Immature natural killer cell (primary cell): ENCODE data around the gene SRPK1. TPM values are rescaled to one million over a fixed set of nuclear protein-coding genes. Genes with fewer than 3 reads are reported as not detected.

Experiments
- DNase-seq, 3 donors: peaks; one replicate each; pipeline ENCODE4 v3.0.0; 2022; ENCODE audit warnings: mixed read lengths in 1 of 3
- H3K27ac Mint-ChIP-seq, 6 donors: one replicate each; pipeline ENCODE4 v1.8.0; 2020; ENCODE audit warnings: mixed read lengths in 6 of 6, mild to moderate bottlenecking in 5 of 6, inconsistent platforms in 4 of 6, moderate library complexity in 3 of 6
- H3K27me3 Mint-ChIP-seq, 3 donors: one replicate each; pipeline ENCODE4 v1.8.0; 2020 to 2021; ENCODE audit warnings: low read depth in 3 of 3, mild to moderate bottlenecking in 3 of 3, mixed read lengths in 3 of 3, moderate library complexity in 3 of 3, inconsistent platforms in 1 of 3
- H3K36me3 Mint-ChIP-seq, 3 donors: one replicate each; pipeline ENCODE4 v1.8.0; 2020; ENCODE audit warnings: mixed read lengths in 3 of 3, inconsistent platforms in 2 of 3, mild to moderate bottlenecking in 2 of 3
- H3K4me1 Mint-ChIP-seq, 2 donors: one replicate each; pipeline ENCODE4 v1.8.0; 2020; ENCODE audit warnings: inconsistent platforms in 2 of 2, mild to moderate bottlenecking in 2 of 2, mixed read lengths in 2 of 2, moderate library complexity in 1 of 2
- H3K4me3 Mint-ChIP-seq, 5 donors: one replicate each; pipeline ENCODE4 v1.8.0; 2020; ENCODE audit warnings: mild to moderate bottlenecking in 5 of 5, mixed read lengths in 5 of 5, inconsistent platforms in 3 of 5, moderate library complexity in 3 of 5
- H3K9me3 Mint-ChIP-seq, 6 donors: one replicate each; pipeline ENCODE4 v1.8.0; 2020; ENCODE audit warnings: mild to moderate bottlenecking in 6 of 6, mixed read lengths in 6 of 6, inconsistent platforms in 4 of 6, moderate library complexity in 3 of 6
- polyA plus RNA-seq, 3 donors: library from polyadenylated mRNA; unstranded; fragments of 300-500 nt; fragmentation: Illumina TruSeq; gene quantifications; one replicate each; pipeline ENCODE4 v1.2.3, GENCODE V29; 2021

SRPK1 gene
- polyA plus RNA-seq, 3 donors from 2014 or later = 34.4 to 44.7 (median 34.7) TPM

GRCh38 chr6:35859367-35859766, 61.5 kb downstream of the SRPK1 start:
- DNase-seq = no peak
- H3K9me3 Mint-ChIP-seq = no peaks in the 10 kb centered on the region
- H3K27ac Mint-ChIP-seq = no peak overlapping the region
- H3K4me1 Mint-ChIP-seq = peaks cover 6 to 8% of the 10 kb centered on the region in 2 donors
- no peaks in the 10 kb centered on the region for H3K27me3 Mint-ChIP-seq
- H3K36me3 Mint-ChIP-seq = peaks cover 26 to 47% (median 42%) of the 10 kb centered on the region in 3 donors
- H3K4me3 Mint-ChIP-seq = no peak overlapping the region

- Mint-ChIP-seq H3K36me3 (peaks cover 28 to 53% (median 43%) of the 10 kb centered on the region in 3 donors), H3K4me3 (no peak overlapping the region), H3K4me1 (peaks cover 6 to 8% of the 10 kb centered on the region in 2 donors), H3K27me3 (no peaks in the 10 kb centered on the region), H3K9me3 (no peaks in the 10 kb centered on the region), H3K27ac (no peak overlapping the region)
- no peak for DNase-seq
Measured at GRCh38 chr6:35857853-35858252, 63.0 kb downstream of the SRPK1 start.

DNA sequence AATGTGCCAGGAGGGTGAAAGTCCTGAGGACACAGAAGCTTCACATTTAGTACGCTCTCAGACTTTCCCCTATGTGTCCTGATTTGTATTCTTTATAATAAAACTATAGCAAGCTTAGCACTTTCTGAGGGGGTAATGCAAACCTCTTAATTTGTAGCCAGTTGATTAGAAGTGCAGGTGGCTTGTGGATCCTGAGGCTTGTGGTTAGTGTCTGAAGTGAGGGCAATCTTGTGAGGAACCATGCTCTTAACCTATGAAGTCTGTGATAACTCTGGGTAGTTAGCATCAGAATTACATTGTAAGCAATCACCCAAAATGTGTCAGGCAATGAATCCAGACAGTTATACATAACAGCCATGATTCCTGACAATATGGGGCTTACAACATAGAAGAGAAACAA, 64.6 kb downstream of the SRPK1 start:
- H3K9me3 Mint-ChIP-seq = no peaks in the 10 kb centered on the region
- H3K27ac Mint-ChIP-seq = no peak overlapping the region
- peaks cover 22 to 57% (median 35%) of the 10 kb centered on the region in 3 donors for H3K36me3 Mint-ChIP-seq
- H3K4me3 Mint-ChIP-seq = no peak overlapping the region
- H3K27me3 Mint-ChIP-seq = no peaks in the 10 kb centered on the region
- DNase-seq = no peak
- no peaks in the 10 kb centered on the region for H3K4me1 Mint-ChIP-seq

DNA sequence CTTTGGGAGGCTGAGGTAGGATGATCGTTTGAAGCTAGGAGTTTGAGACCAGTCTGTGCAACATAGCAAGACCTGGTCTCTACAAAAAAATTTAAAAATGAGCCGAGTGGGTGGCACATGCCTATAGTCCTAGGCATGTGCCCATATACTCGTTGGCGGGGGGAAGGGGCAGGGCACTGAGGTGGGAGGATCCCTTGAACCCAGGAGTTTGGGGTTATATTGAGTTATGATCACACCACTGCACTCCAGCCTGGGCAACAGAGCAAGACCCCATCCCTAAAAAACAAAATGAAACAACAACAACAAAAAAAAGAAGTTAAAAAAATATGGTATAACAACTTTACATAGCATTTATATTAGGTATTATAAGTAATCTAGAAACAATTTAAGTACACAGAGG, 67.9 kb downstream of the SRPK1 start:
- Mint-ChIP-seq H3K36me3 (peaks cover 22 to 58% (median 49%) of the 10 kb centered on the region in 3 donors), H3K27me3 (no peaks in the 10 kb centered on the region), H3K9me3 (no peaks in the 10 kb centered on the region)

DNA sequence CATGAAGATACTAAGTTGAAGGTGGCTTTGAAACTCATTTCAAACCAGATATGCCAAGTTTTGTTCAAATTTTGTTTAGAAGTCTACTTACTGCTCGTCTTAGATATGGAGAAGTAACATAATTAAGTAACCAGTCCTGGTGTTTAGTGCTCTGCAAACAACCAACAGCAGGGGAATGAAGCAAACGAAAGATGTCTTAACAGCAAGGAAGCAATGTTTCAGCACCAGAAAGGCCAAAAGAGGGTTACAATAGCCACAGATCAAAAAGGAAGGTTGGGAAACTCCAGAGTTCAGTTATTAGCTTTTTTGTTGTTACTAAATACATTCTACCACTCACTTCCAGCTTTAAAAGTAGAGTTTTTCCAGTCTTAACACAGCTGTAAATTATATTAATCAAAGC, 70.7 kb downstream of the SRPK1 start:
- no peaks in the 10 kb centered on the region for H3K27me3 Mint-ChIP-seq
- peaks cover 24 to 56% (median 43%) of the 10 kb centered on the region in 3 donors for H3K36me3 Mint-ChIP-seq
- H3K27ac Mint-ChIP-seq = no peak overlapping the region
- no peak overlapping the region for H3K4me3 Mint-ChIP-seq
- H3K9me3 Mint-ChIP-seq = no peaks in the 10 kb centered on the region
- H3K4me1 Mint-ChIP-seq = no peaks in the 10 kb centered on the region
- DNase-seq = no peak

More for the DNA sequence above, 67.9 kb downstream of the SRPK1 start:
- DNase-seq = no peak
- H3K27ac Mint-ChIP-seq = no peak overlapping the region
- H3K4me1 Mint-ChIP-seq = no peaks in the 10 kb centered on the region
- no peak overlapping the region for H3K4me3 Mint-ChIP-seq

- H3K4me3 Mint-ChIP-seq = no peak overlapping the region
- DNase-seq = no peak
- H3K27me3 Mint-ChIP-seq = peaks cover 0 to 1% (median 0%) of the 10 kb centered on the region in 3 donors
- H3K36me3 Mint-ChIP-seq = peaks cover 23 to 49% (median 39%) of the 10 kb centered on the region in 3 donors
- H3K27ac Mint-ChIP-seq = no peak overlapping the region
- no peaks in the 10 kb centered on the region for H3K4me1 Mint-ChIP-seq
- no peaks in the 10 kb centered on the region for H3K9me3 Mint-ChIP-seq
Measured at GRCh38 chr6:35844290-35844689, 76.6 kb downstream of the SRPK1 start.

DNA sequence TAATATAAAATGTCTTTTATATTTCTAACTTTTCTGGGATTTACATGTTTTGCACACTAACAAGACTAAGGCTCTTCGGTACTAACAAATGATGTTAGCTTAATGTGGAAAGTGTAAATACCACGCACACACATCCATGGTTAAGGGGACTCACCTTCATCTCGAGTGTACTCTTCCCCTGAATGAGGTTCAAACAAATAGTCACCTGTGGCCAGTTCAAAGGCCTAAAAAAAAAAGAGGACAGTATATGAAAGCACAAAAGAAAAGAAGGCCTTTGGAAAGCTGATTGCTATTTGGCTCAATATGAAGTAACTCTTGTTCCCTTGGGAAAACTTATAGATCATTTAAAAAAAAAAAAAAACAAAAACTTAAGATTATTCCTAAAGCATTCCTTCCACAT, 78.5 kb downstream of the SRPK1 start:
- no peak for DNase-seq
- peaks cover 0 to 1% (median 0%) of the 10 kb centered on the region in 3 donors for H3K27me3 Mint-ChIP-seq
- H3K9me3 Mint-ChIP-seq = no peaks in the 10 kb centered on the region
- H3K4me1 Mint-ChIP-seq = no peaks in the 10 kb centered on the region
- H3K27ac Mint-ChIP-seq = no peak overlapping the region
- no peak overlapping the region for H3K4me3 Mint-ChIP-seq
- H3K36me3 Mint-ChIP-seq = peaks cover 21 to 45% (median 35%) of the 10 kb centered on the region in 3 donors

- no peak for DNase-seq
- Mint-ChIP-seq H3K27ac (no peak overlapping the region), H3K36me3 (peaks cover 21 to 58% (median 37%) of the 10 kb centered on the region in 3 donors), H3K27me3 (no peaks in the 10 kb centered on the region), H3K4me1 (no peaks in the 10 kb centered on the region), H3K4me3 (no peak overlapping the region), H3K9me3 (no peaks in the 10 kb centered on the region)
Measured at GRCh38 chr6:35839019-35839418, 81.9 kb downstream of the SRPK1 start.

DNA sequence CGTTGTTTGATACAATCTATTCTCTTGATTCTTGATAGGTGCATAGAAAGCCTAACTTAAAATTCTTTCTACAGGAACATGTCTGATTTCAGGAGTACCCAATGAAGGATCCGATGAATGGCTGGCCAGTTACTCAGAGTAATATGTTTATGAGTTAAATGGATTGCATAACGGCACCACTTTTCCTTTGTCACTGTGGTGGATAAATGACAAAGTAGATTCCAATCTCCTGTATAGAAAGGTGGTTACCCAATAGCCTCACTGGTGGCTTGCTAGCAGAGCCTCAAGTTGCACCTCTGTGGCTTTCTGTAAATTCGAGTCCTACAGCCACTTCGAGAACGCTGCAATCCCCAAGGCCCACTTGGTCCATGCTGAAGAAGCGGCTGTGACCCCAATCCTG, 87.4 kb downstream of the SRPK1 start:
- no peaks in the 10 kb centered on the region for H3K4me1 Mint-ChIP-seq
- peak overlapping the region in 1 of 6 donors; percentile 6 for H3K27ac Mint-ChIP-seq
- DNase-seq = no peak
- H3K36me3 Mint-ChIP-seq = peaks cover 16 to 42% (median 29%) of the 10 kb centered on the region in 3 donors
- H3K9me3 Mint-ChIP-seq = no peaks in the 10 kb centered on the region
- peaks cover 0 to 2% (median 0%) of the 10 kb centered on the region in 3 donors for H3K27me3 Mint-ChIP-seq
- no peak overlapping the region for H3K4me3 Mint-ChIP-seq

DNA sequence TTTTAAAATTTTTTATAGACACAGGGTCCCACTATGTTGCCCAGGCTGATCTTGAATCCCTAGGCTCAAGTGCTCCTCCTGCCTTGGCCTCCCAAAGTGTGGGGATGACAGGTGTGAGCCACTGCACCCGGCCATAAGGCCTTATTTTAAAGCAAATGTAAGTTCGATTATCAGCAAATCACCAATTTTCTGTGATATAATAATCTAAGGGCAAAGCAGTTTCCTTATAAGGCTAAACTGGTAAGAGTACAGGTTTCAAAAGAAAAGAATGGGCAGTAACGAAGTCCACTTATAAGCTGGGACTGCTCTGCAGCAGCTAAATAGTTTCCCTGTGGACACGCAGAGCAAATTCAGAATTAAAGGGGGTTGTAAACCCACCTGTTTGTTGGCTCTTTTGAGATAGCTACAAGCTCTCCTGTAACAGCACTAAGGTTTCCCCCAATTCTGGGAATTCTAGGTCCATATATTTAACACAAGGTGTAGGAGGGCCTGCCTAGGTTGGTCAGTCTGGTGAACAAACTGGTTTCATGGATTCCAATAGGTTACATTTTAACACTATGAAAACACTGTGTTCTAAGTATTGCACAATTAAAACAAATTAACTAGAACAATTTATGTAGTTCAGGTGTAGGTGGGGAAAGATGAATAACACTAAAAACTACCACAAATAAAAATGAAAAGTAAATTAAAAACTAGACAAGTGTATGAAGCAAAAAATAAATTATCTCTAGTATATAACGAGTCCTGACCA, 89.5 kb downstream of the SRPK1 start:
- H3K27me3 Mint-ChIP-seq = peaks cover 0 to 2% (median 0%) of the 10 kb centered on the region in 3 donors
- peaks cover 11 to 28% (median 20%) of the 10 kb centered on the region in 3 donors for H3K36me3 Mint-ChIP-seq
- DNase-seq = no peak
- no peaks in the 10 kb centered on the region for H3K4me1 Mint-ChIP-seq
- no peak overlapping the region for H3K4me3 Mint-ChIP-seq
- H3K9me3 Mint-ChIP-seq = no peaks in the 10 kb centered on the region
- no peak overlapping the region for H3K27ac Mint-ChIP-seq

DNA sequence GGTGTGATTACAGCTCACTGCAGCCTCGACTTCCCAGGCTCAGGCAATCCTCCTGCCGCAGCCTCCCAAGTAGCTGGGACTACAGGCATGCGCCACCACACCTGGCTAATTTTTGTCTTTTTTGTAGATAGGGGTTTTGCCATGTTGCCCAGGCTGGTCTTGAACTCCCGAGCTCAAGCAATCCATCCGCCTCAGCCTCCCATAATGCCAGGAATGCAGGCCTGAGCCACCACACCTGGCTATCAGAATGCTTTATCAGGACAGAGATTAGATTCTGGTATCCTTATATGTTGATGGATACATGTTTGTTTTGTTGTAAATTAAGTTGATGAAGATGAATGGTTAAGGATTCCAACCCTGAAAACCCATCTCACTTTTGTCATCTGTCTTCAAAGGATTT, 91.6 kb downstream of the SRPK1 start:
- Mint-ChIP-seq H3K27ac (no peak overlapping the region), H3K36me3 (peaks cover 2 to 10% (median 7%) of the 10 kb centered on the region in 3 donors)

DNA sequence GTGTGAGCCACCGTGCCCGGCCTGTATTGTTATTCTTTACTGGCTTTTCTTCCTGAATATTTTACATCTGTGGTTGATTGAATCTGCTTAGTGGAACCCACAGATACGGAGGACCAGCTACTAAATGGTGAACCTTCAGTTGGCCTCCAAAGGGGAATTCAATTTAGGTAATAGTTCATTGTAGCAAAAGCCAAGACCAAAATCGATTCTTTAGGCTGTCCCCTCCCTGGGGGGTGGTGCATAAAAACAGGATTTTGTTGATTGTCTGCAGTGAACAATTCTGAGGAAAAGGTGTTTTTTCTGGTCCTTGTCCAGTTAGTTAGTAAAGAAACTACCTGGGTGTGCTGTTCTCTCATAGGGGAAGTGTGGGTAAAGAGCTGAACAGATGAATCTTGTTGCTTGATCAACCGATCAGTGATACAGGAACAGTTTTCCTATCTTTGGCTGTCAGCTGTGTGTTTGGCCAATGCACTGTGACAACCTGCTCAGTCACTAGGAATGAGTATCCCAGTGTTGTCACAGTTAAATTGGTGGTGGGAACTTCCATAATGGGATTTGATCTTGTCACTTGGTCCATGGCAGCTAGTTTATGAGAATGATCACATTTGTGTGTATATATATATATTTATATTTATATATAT, 96.2 kb downstream of the SRPK1 start:
- peaks cover 0 to 4% (median 0%) of the 10 kb centered on the region in 3 donors for H3K36me3 Mint-ChIP-seq
- no peak overlapping the region for H3K27ac Mint-ChIP-seq
- DNase-seq = no peak
- no peaks in the 10 kb centered on the region for H3K27me3 Mint-ChIP-seq
- no peak overlapping the region for H3K4me3 Mint-ChIP-seq
- H3K4me1 Mint-ChIP-seq = no peaks in the 10 kb centered on the region
- no peaks in the 10 kb centered on the region for H3K9me3 Mint-ChIP-seq

More for the DNA sequence above, 91.6 kb downstream of the SRPK1 start:
- DNase-seq = no peak
- no peaks in the 10 kb centered on the region for H3K4me1 Mint-ChIP-seq
- no peaks in the 10 kb centered on the region for H3K9me3 Mint-ChIP-seq
- H3K27me3 Mint-ChIP-seq = peaks cover 0 to 2% (median 0%) of the 10 kb centered on the region in 3 donors
- H3K4me3 Mint-ChIP-seq = no peak overlapping the region

- H3K27me3 Mint-ChIP-seq = peaks cover 0 to 4% (median 0%) of the 10 kb centered on the region in 3 donors
- H3K36me3 Mint-ChIP-seq = no peaks in the 10 kb centered on the region
- no peak for DNase-seq
- H3K4me1 Mint-ChIP-seq = no peaks in the 10 kb centered on the region
- peaks cover 0 to 1% (median 0%) of the 10 kb centered on the region in 6 donors for H3K9me3 Mint-ChIP-seq
- H3K27ac Mint-ChIP-seq = no peak overlapping the region
- no peak overlapping the region for H3K4me3 Mint-ChIP-seq
Measured at GRCh38 chr6:35823601-35824000, 97.3 kb downstream of the SRPK1 start.

- no peak overlapping the region for H3K27ac Mint-ChIP-seq
- H3K4me1 Mint-ChIP-seq = no peaks in the 10 kb centered on the region
- peaks cover 3 to 9% (median 5%) of the 10 kb centered on the region in 3 donors for H3K27me3 Mint-ChIP-seq
Measured at GRCh38 chr6:35817515-35817914, 103.4 kb downstream of the SRPK1 start.

More at GRCh38 chr6:35817515-35817914, 103.4 kb downstream of the SRPK1 start:
- no peak for DNase-seq
- peaks cover 0 to 20% (median under 1%) of the 10 kb centered on the region in 6 donors for H3K9me3 Mint-ChIP-seq
- H3K36me3 Mint-ChIP-seq = peaks cover 0 to 3% (median 0%) of the 10 kb centered on the region in 3 donors
- H3K4me3 Mint-ChIP-seq = no peak overlapping the region
